HG02943 (cell line): ENCODE results near the gene CAMTA1.

Source experiments
- ATAC-seq: cut with Tn5 transposase; IDR thresholded peaks from one replicate; pipeline ENCODE4 v1.9.1; 2021; ENCODE audit warnings: mild to moderate bottlenecking, low read depth, moderate library complexity; ENCODE audit not compliant: unreplicated experiment

The CAMTA1 gene

DNA sequence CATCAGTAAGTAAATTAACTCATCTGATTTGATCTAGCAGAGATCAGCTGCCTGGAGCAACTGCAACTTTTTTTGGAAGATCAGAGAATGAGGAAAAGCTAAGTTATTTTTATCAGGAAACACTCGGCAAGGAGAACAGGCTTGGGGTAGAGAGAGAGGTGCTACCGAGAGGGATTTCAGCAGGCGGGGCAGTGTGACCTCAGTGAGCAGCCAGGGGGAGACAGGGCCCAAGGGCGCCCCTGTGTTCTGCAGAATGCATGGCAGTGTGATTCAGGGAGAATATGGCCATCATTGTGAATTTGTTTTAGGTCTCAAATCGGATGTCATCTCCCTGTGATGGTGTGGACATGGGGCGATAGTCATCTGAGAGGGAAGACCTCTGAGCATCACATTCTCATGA, 501.8 kb downstream of the CAMTA1 start:
- ATAC-seq = no peak

GRCh38 chr1:7288992-7289391, 503.7 kb downstream of the CAMTA1 start:
- no peak for ATAC-seq

- no peak for ATAC-seq
These were observed 504.4 kb downstream of the CAMTA1 start for GRCh38 chr1:7289694-7290093.

GRCh38 chr1:7290971-7291970, 506.0 kb downstream of the CAMTA1 start:
- ATAC-seq = no peak

DNA sequence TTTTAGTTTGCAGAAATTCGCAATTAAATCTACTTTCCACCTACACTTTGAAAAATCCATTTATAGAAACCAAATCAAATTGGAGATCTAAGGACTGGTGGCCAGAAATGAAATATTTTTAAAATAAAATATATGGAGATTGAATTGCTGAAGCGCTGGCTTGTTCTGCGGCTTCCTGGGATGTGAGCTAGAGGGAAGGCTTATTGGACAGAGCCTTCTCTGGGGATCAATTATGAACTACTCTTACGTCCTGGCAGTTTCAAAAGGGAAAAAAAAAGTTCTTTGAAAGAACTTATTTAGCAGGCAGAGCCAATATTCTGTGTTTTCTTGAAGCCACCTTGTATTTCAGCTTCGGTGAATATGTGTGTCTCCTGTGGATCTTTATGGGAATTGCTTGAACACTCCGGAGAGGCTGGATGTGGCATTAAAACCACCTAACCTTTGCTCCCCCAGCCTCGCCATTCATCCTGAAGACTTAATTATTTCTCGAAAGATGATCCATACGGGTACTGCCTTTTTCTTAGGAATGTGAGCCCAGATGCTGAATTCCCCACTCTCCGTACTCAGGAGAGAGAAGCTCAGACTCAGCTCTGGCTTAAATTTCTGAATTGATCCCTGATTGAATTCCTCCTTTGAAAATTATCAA, 506.9 kb downstream of the CAMTA1 start:
- ATAC-seq = no peak

DNA sequence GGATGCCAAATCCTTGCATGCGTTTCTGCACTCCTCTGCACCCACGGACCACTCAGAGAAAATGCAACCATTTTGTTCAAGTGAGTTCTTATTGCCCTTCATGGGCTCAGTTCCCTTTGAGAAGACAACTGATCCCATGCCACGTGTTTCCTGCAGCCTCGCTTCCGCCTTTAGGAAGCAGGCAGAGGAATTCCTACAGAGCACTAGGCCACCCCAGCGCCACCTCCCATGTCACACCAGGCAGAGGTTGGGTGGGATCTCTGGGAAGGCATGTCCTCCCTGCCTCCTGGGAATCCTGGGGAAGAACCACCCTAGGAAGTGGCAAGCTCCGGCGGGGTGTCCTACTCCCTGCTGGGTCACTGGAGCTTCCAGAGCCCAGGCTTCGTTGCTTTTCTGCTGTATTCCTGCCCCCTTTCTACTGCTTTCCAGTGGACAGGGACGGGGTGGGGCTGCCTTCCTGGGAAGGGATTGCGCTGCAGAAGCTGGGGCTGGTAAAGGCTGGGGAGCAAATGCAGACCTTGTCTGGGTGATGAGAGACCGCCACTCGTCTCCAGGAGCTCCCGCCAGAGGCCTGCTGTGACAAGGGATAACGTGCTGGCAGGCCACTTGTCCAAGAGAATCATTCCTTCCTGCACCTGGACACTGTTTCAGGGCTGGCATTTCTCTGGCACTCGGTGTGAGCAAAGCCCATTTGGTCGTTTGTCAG, 507.6 kb downstream of the CAMTA1 start:
- ATAC-seq = no peak

DNA sequence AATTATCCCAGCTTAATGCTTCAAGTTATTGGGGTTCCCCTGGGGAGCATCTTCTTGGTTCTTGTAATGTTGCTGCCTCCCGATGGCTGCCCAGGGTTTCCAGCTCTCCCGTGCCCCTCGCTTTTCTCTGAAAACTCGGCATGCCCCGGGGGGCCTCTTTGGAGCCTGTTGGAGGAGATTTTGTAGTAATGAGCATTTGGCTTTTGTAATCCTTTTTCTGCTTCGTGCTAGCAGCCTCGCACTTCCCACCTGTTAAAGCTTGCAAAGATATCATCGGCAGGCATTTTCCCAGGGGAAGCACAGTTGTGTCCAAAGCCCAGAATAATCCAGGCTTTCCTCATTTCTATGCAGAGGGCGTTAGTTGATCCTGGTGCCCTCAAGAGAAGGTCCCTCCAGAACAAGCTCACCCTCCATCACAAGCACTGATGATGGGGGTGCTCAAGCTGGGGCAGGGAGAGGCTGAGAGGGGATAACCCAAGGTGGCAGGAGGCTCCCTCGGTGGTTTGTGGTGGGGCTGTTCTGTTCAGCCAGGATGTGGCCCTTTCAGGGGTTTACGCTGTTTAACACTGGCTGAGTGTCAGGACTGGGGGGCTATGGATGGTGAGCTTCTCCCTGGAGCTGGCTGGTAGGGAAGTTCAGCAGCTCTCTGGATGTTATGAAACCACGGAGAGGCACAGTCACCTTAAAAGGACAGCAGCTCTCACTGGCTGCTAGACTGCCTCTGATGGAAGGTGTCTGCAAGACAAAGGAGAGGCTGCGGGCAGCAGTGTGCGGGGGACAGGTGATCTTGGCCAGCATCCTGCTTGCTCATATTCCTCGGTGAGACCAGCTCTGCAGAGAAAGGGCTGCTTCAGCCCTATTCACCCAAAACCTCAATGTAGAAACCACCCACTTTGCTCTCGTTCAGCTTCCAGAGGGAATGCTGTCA, 508.7 kb downstream of the CAMTA1 start:
- ATAC-seq = no peak

- ATAC-seq = no peak
These were observed 509.4 kb downstream of the CAMTA1 start for GRCh38 chr1:7294636-7295035.

- ATAC-seq = no peak
These were observed 510.7 kb downstream of the CAMTA1 start for GRCh38 chr1:7295946-7296345.

- ATAC-seq = no peak
These were observed 511.7 kb downstream of the CAMTA1 start for GRCh38 chr1:7296968-7297367.

- no peak for ATAC-seq
These were observed 512.9 kb downstream of the CAMTA1 start for GRCh38 chr1:7298145-7298544.

GRCh38 chr1:7298749-7299151, 513.5 kb downstream of the CAMTA1 start:
- no peak for ATAC-seq

DNA sequence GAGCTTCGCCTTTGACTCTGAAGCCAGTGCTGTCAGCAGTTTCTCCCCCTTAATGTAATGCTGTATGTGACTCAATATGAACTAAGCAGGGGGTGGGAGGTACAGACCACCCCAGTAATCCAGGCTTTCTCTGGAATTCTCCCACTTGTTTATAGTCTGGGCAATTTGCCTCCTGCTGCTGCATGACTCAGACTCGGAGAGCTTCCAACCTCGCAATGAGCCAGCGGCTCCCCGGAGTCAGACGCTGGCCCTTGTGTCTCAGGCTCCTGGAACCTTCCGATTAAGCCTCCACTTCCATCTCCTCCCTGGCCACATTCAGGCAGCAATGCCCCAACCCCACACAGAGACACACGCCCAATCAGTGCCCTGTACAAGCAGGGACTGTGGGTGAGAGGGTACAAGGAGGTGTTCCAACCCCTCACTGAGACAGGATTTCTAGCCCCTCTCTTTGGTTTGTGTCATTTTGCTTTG, 514.1 kb downstream of the CAMTA1 start:
- ATAC-seq = no peak

- no peak for ATAC-seq
These were observed 514.7 kb downstream of the CAMTA1 start for GRCh38 chr1:7299994-7300393.

DNA sequence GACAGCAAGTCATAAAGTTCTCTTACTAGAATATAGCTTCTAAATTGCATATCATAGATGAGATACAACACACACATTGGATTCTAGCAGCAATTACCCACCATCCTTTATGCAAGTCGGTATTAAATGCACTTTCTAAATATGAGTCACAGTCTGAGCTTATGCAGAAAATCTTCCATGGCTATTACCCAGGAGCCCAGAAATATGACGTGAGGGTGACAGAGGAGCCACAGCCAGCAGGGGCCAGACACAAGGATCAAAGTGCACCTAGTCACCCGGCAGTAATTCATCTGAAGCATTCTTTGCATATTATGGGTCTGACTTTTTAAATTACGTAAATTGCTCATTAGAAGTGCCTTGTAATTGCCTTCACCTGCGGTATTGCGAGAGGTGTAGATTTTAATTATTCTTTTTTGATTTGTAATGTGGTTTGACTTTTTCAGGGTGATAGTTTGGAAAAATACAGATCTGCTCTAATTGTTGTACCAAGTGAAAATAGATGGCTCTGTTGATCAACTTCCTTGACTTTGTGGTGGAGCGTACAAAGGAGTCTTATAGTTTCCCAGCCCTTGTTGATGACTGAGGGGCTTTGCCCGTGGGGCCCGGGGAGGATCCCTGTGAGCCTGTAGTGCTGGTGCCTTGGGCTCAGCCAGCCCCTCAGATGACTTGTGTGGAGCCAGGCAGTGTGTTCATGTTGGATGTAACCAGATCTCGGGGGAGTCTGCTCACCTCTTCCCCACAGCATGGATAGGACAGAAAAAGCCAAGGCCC, 515.8 kb downstream of the CAMTA1 start:
- no peak for ATAC-seq

GRCh38 chr1:7301664-7301981, 516.4 kb downstream of the CAMTA1 start:
- ATAC-seq = no peak

- ATAC-seq = no peak
These were observed 516.9 kb downstream of the CAMTA1 start for GRCh38 chr1:7302126-7302525.

- no peak for ATAC-seq
These were observed 517.6 kb downstream of the CAMTA1 start for GRCh38 chr1:7302873-7303272.

DNA sequence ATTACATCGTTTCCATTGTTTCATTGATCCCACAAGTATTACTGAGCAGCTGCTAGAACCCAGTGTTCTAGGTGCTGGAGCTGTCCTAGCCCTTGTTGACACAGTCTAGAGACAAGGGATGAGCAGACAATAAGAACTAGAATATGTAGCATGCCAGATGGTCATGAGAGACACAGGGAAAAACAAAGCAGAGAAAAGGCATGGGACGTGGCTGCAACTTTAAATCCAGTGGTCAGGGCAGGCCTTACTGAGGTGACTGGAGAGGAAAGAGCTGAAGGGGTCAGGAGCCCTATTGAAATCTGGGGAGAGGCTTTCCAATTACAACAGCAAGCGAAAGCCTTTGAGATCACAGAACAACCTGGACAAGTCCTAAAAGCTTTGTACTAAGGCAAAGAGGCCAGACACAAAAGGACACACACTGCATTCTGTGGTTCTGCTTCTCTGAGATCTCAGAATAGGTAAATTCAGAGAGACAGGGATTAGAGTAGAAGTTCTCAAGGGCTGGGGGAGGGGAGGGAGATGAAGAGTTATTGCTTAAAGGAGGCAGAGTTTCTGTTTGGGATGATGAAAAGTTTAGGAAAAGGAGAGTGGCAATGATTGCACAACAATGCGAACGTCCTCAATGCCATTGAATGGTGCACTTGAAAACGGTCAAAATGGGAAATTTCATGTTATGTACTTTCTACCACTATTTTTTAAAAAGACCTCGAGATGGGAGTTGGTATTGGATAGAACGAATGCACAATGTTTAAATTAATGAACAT, 518.5 kb downstream of the CAMTA1 start:
- no peak for ATAC-seq
